Ovary (tissue), 3 donors: ENCODE results near the gene TASP1.

Experiments used
- CTCF ChIP-seq, 3 donors: fragments of 450-650 bp in 2 of 3; fragments of 200-600 bp in 1 of 3; IDR thresholded peaks; one replicate each; pipeline versions ENCODE4 v1.5.1 to v1.8.0; 2016 to 2022; ENCODE audit warnings: antibody characterized with exemption in 3 of 3, mild to moderate bottlenecking in 1 of 3
- POLR2A ChIP-seq: fragments of 450-650 bp; IDR thresholded peaks from one replicate; pipeline ENCODE4 v1.6.1; 2017; ENCODE audit warnings: antibody characterized with exemption, mild to moderate bottlenecking, moderate library complexity
- donor health status: DM: no; HTN: no; CAD: no.

DNA sequence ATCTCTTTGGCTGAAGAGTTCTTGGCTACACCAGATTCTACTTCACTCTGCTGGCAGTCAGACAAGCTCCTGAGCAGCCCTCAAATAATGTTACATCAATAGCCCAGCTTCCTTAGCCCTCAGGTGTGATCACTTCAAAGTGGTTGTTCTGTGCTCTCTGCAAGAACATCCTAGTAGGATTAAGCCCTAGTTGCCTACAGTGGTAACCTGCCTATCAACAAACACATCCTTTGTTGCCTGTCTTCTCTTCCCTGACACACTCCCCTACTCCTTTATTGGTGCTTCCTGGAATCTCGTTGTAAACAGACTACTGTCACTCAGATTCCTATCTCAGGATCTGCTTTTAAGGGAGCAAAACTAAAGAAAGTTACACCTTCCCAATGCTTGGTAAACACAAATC, 45.1 kb upstream of the TASP1 start:
- TF ChIP-seq CTCF (IDR thresholded peaks at IDR 0.05) (no peak), POLR2A (no peak)
